Parathyroid adenoma (tissue), 2 donors: ENCODE results near the gene CMBL.

Experiments
- H2AFZ ChIP-seq: fragments of 300-600 bp; sonication (generic); one replicate; pipeline ENCODE4 v1.7.0; 2017; ENCODE audit warnings: antibody characterized with exemption, mild to moderate bottlenecking
- H3K27ac ChIP-seq: fragments of 300-600 bp; sonication (generic); one replicate; pipeline ENCODE4 v1.7.0; 2017
- H3K27me3 ChIP-seq: fragments of 300-600 bp; sonication (generic); one replicate; pipeline ENCODE4 v1.7.0; 2017; ENCODE audit warnings: low read length; ENCODE audit not compliant: control insufficient read depth, insufficient read depth
- H3K36me3 ChIP-seq: fragments of 300-600 bp; sonication (generic); one replicate; pipeline ENCODE4 v1.7.0; 2017; ENCODE audit warnings: low read length; ENCODE audit not compliant: control insufficient read depth, insufficient read depth
- H3K4me1 ChIP-seq: fragments of 300-600 bp; sonication (generic); one replicate; pipeline ENCODE4 v1.7.0; 2017; ENCODE audit warnings: control low read depth
- H3K4me2 ChIP-seq: fragments of 300-600 bp; sonication (generic); one replicate; pipeline ENCODE4 v1.7.0; 2017; ENCODE audit warnings: low read length
- H3K4me3 ChIP-seq: fragments of 300-600 bp; sonication (generic); one replicate; pipeline ENCODE4 v1.7.0; 2017; ENCODE audit warnings: low read depth, low read length
- H3K79me2 ChIP-seq: fragments of 300-600 bp; sonication (generic); one replicate; pipeline ENCODE4 v1.7.0; 2017; ENCODE audit warnings: control low read depth
- H3K9ac ChIP-seq: fragments of 300-600 bp; sonication (generic); one replicate; pipeline ENCODE4 v1.7.0; 2017; ENCODE audit warnings: mild to moderate bottlenecking
- H3K9me3 ChIP-seq: fragments of 300-600 bp; sonication (generic); one replicate; pipeline ENCODE4 v1.7.0; 2017; ENCODE audit warnings: low read length; ENCODE audit not compliant: control insufficient read depth
- TF ChIP-seq, protein P1 (sequence below): fragments of 300-600 bp; sonication (generic); IDR thresholded peaks from one replicate; pipeline ENCODE4 v1.7.0; 2017; ENCODE audit warnings: antibody characterized with exemption, mild to moderate bottlenecking
- donor health status: primary hyperparathyroidism.

The CMBL gene

GRCh38 chr5:10320793-10321192 is 13.1 kb upstream of the CMBL start:
- Histone ChIP-seq H2AFZ (no peak overlapping the region), H3K27ac (no peak overlapping the region), H3K4me2 (no peak overlapping the region), H3K9me3 (no peaks in the 10 kb centered on the region), H3K27me3 (no peaks in the 10 kb centered on the region), H3K9ac (no peak overlapping the region), H3K4me3 (no peak overlapping the region), H3K4me1 (peaks cover 19% of the 10 kb centered on the region), H3K36me3 (no peaks in the 10 kb centered on the region), H3K79me2 (no peaks in the 10 kb centered on the region)
- TF ChIP-seq, protein P1, sequence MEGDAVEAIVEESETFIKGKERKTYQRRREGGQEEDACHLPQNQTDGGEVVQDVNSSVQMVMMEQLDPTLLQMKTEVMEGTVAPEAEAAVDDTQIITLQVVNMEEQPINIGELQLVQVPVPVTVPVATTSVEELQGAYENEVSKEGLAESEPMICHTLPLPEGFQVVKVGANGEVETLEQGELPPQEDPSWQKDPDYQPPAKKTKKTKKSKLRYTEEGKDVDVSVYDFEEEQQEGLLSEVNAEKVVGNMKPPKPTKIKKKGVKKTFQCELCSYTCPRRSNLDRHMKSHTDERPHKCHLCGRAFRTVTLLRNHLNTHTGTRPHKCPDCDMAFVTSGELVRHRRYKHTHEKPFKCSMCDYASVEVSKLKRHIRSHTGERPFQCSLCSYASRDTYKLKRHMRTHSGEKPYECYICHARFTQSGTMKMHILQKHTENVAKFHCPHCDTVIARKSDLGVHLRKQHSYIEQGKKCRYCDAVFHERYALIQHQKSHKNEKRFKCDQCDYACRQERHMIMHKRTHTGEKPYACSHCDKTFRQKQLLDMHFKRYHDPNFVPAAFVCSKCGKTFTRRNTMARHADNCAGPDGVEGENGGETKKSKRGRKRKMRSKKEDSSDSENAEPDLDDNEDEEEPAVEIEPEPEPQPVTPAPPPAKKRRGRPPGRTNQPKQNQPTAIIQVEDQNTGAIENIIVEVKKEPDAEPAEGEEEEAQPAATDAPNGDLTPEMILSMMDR: no peak

DNA sequence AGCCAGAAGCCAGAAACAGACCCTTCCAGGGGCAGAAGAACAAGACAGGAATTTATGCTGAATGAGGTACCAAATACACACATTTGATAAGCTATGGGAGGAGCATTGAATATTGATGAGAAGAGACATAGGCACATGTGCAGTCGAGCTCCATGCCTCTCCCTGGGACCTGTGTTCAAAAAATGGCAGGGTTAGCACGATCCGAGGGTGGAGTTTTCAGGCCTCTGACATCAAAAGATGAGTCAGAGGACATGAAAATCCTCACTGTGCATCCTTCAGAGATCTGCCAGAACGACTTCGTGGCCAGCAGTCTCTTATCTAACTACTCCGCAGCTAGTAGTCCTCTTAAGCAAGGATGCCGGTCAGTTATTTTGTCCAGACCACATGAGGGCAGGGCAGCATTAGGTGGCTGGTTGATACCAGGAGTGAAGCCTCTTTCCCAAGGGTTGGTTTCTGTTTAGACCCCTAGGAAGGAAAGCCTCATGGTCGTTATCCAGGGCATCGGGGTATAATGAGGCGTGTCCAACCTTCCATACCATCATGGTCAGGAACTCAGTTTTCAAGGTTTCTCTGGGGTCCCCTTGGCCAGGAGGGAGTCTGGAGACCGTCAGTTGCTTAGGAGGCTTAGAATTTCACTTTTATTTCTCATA is 11.6 kb upstream of the CMBL start:
- no peak overlapping the region for H3K27ac ChIP-seq
- H3K36me3 ChIP-seq: no peaks in the 10 kb centered on the region
- TF ChIP-seq, protein P1: no peak
- no peaks in the 10 kb centered on the region for H3K9me3 ChIP-seq
- H3K4me2 ChIP-seq: no peak overlapping the region
- no peaks in the 10 kb centered on the region for H3K27me3 ChIP-seq
- peaks cover 10% of the 10 kb centered on the region for H3K4me1 ChIP-seq
- no peaks in the 10 kb centered on the region for H3K79me2 ChIP-seq
- no peak overlapping the region for H3K4me3 ChIP-seq
- H2AFZ ChIP-seq: no peak overlapping the region
- no peak overlapping the region for H3K9ac ChIP-seq

GRCh38 chr5:10317825-10318682 is 10.4 kb upstream of the CMBL start:
- TF ChIP-seq, protein P1: no peak
- Histone ChIP-seq H3K4me1 (no peaks in the 10 kb centered on the region), H3K9ac (no peak overlapping the region), H3K36me3 (no peaks in the 10 kb centered on the region), H3K27me3 (no peaks in the 10 kb centered on the region), H2AFZ (no peak overlapping the region), H3K9me3 (no peaks in the 10 kb centered on the region), H3K4me2 (no peak overlapping the region), H3K4me3 (no peak overlapping the region), H3K27ac (no peak overlapping the region), H3K79me2 (no peaks in the 10 kb centered on the region)

- no peaks in the 10 kb centered on the region for H3K27me3 ChIP-seq
- H3K4me2 ChIP-seq: no peak overlapping the region
- H3K79me2 ChIP-seq: no peaks in the 10 kb centered on the region
- H3K9ac ChIP-seq: no peak overlapping the region
- H3K36me3 ChIP-seq: no peaks in the 10 kb centered on the region
- H2AFZ ChIP-seq: no peak overlapping the region
- peaks cover 1% of the 10 kb centered on the region for H3K4me1 ChIP-seq
- TF ChIP-seq, protein P1: no peak
- no peak overlapping the region for H3K27ac ChIP-seq
- no peak overlapping the region for H3K4me3 ChIP-seq
- no peaks in the 10 kb centered on the region for H3K9me3 ChIP-seq
These were observed 8.3 kb upstream of the CMBL start for GRCh38 chr5:10315824-10316509.
